Heart left ventricle (tissue), 16 donors: ENCODE data around the gene IGFBP2. TPM values are rescaled to one million over a fixed set of nuclear protein-coding genes. Genes with fewer than 3 reads are reported as not detected.

Source experiments
- ATAC-seq, 4 donors: fragments of 200-7000 bp; cut with Tn5 transposase; one replicate each; pipeline ENCODE4 v1.9.1; 2020 to 2022; ENCODE audit warnings: moderate library complexity in 4 of 4, mild to moderate bottlenecking in 3 of 4, moderate number of reproducible peaks in 1 of 4
- DNase-seq, 5 donors: peaks; one replicate each; pipeline ENCODE4 v3.0.0-alpha.2; 2020
- H3K27ac ChIP-seq, 12 donors: fragments of 200-600 bp; sonication (generic) in 4 of 12; one replicate each; pipeline versions ENCODE4 v1.5.0 to v1.8.0; 2016 to 2022; ENCODE audit warnings: mild to moderate bottlenecking in 2 of 12
- H3K27me3 ChIP-seq, 9 donors: fragments of 200-600 bp; sonication (generic) in 2 of 9; one replicate each; pipeline versions ENCODE4 v1.5.1 to v1.8.0; 2016 to 2022; ENCODE audit warnings: mild to moderate bottlenecking in 3 of 9
- H3K36me3 ChIP-seq, 9 donors: fragments of 200-600 bp; sonication (generic) in 2 of 9; one replicate each; pipeline versions ENCODE4 v1.5.0 to v1.8.0; 2018 to 2022; ENCODE audit warnings: mild to moderate bottlenecking in 2 of 9
- H3K4me1 ChIP-seq, 12 donors: fragments of 200-600 bp; sonication (generic) in 4 of 12; one replicate each; pipeline versions ENCODE4 v1.5.0 to v1.8.0; 2016 to 2022; ENCODE audit warnings: mild to moderate bottlenecking in 3 of 12
- H3K4me3 ChIP-seq, 12 donors: fragments of 200-600 bp; sonication (generic) in 4 of 12; one replicate each; pipeline versions ENCODE4 v1.5.0 to v1.8.0; 2017 to 2022; ENCODE audit warnings: mild to moderate bottlenecking in 9 of 12, moderate library complexity in 4 of 12
- H3K9me3 ChIP-seq, 12 donors: fragments of 200-600 bp; sonication (generic) in 4 of 12; one replicate each; pipeline versions ENCODE4 v1.5.0 to v1.8.0; 2016 to 2022; ENCODE audit warnings: mild to moderate bottlenecking in 1 of 12
- POLR2A ChIP-seq, 2 donors: fragments of 450-650 bp; IDR thresholded peaks; one replicate each; pipeline ENCODE4 v1.6.1; 2017; ENCODE audit warnings: antibody characterized with exemption in 2 of 2, mild to moderate bottlenecking in 2 of 2, moderate library complexity in 2 of 2
- WGBS, 4 donors: extraction: QIAGEN DNeasy Blood & Tissue Kit in 2 of 4; methylation state at CpG; one replicate each; pipeline versions ENCODE4 v1.1.5 to v1.1.7; 2013 to 2018; 5-methylcytosine and 5-hydroxymethylcytosine counted together
- intact Hi-C, 10 donors: fragments of 100-400 bp; cut with DNase I; formaldehyde crosslinking; loops; one replicate each; pipeline versions ENCODE4 v1.11.1 to v1.14.2; 2022
- polyA plus RNA-seq, 2 donors: library from polyadenylated mRNA; stranded (reverse); fragments of 200-250 nt; gene quantifications; one replicate each; pipeline ENCODE4 v1.2.3, GENCODE V29; 2013
- total RNA-seq, 9 donors: library from RNA; depleted of rRNA in 2 of 9; stranded (reverse); fragments of >200 nt in 2 of 9; fragmentation: NEBNext Ultra II Directional in 3 of 9; extraction: Animal tissue kit (Norgen Biotek cat#: 25700) in 3 of 9; gene quantifications; one replicate each; pipeline versions ENCODE4 v1.1.0 to v1.2.4, GENCODE V29; 2016 to 2023
- TF ChIP-seq, protein P1 (sequence below), 12 donors: fragments of 200-600 bp; sonication (generic) in 4 of 12; IDR thresholded peaks; one replicate each; pipeline versions ENCODE4 v1.5.0 to v1.8.0; 2018 to 2022; ENCODE audit warnings: antibody characterized with exemption in 12 of 12, mild to moderate bottlenecking in 5 of 12
- donor health status: ischemic (EF 13 %, LVEDD 7.1; RV severe dilation, severe dysfunction).
- donor health status: healthy with polysubstance abuse.
- donor health status: DM: no; HTN: yes; CAD: no.
- donor health status: DM: no; HTN: no; CAD: no.
- donor health status: ischemic (EF 25% LVEDD 6.9; RV normal size, moderate dysfunction).
- donor health status: ischemic (EF 25% LVEDD 5.7; RV mildly dilated, moderate dysfunction).
- donor health status: healthy.
- donor health status: DM: yes; HTN: yes; CAD: no.
- donor health status: ischemic (EF 35%, LVEDD 5.7; RV mildly dilated, moderate dysfunction).
- donor health status: nonischemic (EF 11% LVEDD 7.7; RV severe dilation, severe dysfunction).
- donor health status: DM: yes; HTN: yes; CAD: no.
- donor health status: PGD.
- donor health status: ischemic (EF 29% LVEDD 5.4; RV normal size, mild dysfunction).
- donor health status: nonischemic (EF 23%, LVEDD 6.1; RV moderate dilation, normal function).

Gene IGFBP2
- total and polyA plus RNA-seq, 11 donors = 57.2 to 326 (median 113) TPM

DNA sequence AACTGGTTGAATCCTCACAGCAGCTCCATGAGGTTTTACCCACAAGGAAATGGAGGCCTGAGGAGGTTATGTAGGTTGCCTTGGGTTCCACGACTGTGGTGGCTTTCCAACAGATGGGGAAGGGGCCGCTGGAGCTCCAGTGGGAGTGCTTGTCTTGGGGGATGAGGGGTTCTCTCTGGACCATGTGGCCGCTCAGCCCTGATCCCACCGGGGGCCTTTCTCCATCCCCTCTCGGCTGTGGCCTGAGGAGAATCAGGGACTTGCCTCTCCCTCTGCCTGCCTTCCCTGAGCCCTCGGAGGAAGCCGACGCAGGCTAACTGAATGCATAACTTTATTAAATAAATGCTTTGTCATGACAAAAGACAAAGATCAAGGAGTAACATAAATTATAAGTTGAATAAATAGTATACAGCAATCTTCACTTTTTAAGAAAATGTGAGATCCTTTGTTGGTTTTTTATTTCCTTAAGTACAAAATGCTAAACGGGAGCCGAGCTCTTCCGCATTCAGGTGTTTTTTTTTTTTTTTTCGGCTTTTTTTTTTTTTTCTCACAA, 38.6 kb downstream of the IGFBP2 start:
- peak overlapping the region in 1 of 12 donors; percentile 38 for H3K27ac ChIP-seq
- no peaks in the 10 kb centered on the region for H3K4me1 ChIP-seq
- intact Hi-C loops = no loop called here
- H3K36me3 ChIP-seq = peaks cover 0 to 33% (median 23%) of the 10 kb centered on the region in 9 donors
- H3K4me3 ChIP-seq = no peak overlapping the region
- H3K9me3 ChIP-seq = no peaks in the 10 kb centered on the region
- TF ChIP-seq POLR2A (IDR thresholded peaks at IDR 0.05) = no peak
- TF ChIP-seq, protein P1, sequence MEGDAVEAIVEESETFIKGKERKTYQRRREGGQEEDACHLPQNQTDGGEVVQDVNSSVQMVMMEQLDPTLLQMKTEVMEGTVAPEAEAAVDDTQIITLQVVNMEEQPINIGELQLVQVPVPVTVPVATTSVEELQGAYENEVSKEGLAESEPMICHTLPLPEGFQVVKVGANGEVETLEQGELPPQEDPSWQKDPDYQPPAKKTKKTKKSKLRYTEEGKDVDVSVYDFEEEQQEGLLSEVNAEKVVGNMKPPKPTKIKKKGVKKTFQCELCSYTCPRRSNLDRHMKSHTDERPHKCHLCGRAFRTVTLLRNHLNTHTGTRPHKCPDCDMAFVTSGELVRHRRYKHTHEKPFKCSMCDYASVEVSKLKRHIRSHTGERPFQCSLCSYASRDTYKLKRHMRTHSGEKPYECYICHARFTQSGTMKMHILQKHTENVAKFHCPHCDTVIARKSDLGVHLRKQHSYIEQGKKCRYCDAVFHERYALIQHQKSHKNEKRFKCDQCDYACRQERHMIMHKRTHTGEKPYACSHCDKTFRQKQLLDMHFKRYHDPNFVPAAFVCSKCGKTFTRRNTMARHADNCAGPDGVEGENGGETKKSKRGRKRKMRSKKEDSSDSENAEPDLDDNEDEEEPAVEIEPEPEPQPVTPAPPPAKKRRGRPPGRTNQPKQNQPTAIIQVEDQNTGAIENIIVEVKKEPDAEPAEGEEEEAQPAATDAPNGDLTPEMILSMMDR (IDR thresholded peaks at IDR 0.05) = no peak
- DNase-seq (peak in 1 of 5 donors; percentile 24), ATAC-seq (no peak)
- WGBS, 4 donors = 75 to 89% (median 80%) methylated on average over 12 of the region's 12 CpGs
- H3K27me3 ChIP-seq = no peaks in the 10 kb centered on the region

DNA sequence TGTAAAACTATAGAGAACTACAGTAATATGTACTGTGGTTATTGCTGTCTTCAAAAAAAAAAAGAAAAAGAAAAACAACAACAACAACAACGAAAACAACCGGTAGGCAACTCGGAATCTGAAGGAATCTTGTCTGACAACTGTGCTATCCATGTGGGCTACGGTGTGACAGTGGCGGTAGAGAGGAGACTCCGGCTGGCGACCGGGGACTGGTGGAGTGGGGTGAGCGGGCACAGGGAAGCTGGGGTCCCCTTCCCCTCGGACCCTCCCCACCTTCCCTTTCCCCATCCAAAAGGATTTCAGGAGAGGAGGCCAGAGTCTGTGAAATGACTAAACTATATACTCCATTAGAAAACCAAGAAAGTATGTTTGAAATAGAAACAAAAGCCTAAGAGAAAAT, 39.2 kb downstream of the IGFBP2 start:
- H3K9me3 ChIP-seq = no peaks in the 10 kb centered on the region
- H3K27me3 ChIP-seq = no peaks in the 10 kb centered on the region
- H3K4me3 ChIP-seq = no peak overlapping the region
- 82 to 92% (median 88%) methylated on average over 10 of the region's 10 CpGs for WGBS, 4 donors
- peaks cover 0 to 39% (median 29%) of the 10 kb centered on the region in 9 donors for H3K36me3 ChIP-seq
- no peak for ATAC-seq
- TF ChIP-seq, protein P1 (IDR thresholded peaks at IDR 0.05) = no peak
- no peak for TF ChIP-seq POLR2A (IDR thresholded peaks at IDR 0.05)
- intact Hi-C loops = no loop called here
- H3K27ac ChIP-seq = no peak overlapping the region
- DNase-seq = no peak
- H3K4me1 ChIP-seq = peaks cover 0 to 3% (median 0%) of the 10 kb centered on the region in 12 donors

DNA sequence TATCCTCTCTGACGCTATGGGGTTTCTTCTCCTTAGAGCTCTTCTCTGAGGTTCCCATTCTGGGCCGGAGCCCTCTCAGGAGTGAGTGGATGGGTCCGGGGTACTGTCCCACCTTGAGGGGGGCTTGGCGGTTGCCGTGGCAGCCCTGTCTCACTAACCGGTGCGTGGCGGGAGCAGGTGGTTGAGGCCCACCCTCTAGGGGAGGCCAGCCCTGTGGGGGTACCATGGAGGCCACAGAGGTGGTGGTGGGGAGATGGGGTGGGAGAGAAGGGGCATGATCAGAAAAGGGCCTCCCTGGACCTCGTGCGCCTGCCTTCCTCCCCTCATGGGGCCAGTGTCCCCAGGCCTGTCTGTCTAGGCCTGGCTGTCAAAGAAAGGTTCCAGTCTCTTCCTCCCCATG, 39.8 kb downstream of the IGFBP2 start:
- no peaks in the 10 kb centered on the region for H3K9me3 ChIP-seq
- intact Hi-C loops = no loop called here
- ATAC-seq (peak in 2 of 4 donors; percentile 7 to 10), DNase-seq (peak in 1 of 5 donors; percentile 17)
- no peaks in the 10 kb centered on the region for H3K27me3 ChIP-seq
- H3K36me3 ChIP-seq = peaks cover 0 to 44% (median 34%) of the 10 kb centered on the region in 9 donors
- no peak for TF ChIP-seq POLR2A (IDR thresholded peaks at IDR 0.05)
- TF ChIP-seq, protein P1 (IDR thresholded peaks at IDR 0.05) = no peak
- 90 to 93% (median 90%) methylated on average over 10 of the region's 10 CpGs for WGBS, 4 donors
- H3K4me3 ChIP-seq = no peak overlapping the region
- H3K27ac ChIP-seq = peak overlapping the region in 1 of 12 donors; percentile 36
- peaks cover 0 to 4% (median 0%) of the 10 kb centered on the region in 12 donors for H3K4me1 ChIP-seq

DNA sequence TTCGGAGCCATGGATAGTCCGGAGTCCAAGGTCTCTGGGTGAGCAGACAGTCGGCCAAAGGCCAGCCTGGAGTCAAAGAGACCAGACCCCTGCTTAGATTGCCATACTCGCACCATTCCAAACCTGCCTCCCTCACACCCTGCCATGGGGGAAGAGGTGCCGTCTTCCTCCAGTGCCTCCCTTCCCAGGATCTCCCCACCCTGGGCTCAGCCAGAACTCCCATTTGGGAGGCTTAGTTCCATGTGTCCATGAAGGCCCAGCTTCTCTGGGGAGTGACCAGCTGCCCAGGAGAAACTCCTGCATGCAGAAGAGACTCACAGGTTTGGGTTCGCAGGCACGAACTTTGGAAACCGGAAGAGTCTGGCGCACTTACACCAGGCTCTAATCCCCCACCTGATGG, 40.4 kb downstream of the IGFBP2 start:
- Histone ChIP-seq H3K4me3 (no peak overlapping the region), H3K27me3 (no peaks in the 10 kb centered on the region), H3K4me1 (peaks cover 0 to 10% (median under 1%) of the 10 kb centered on the region in 12 donors), H3K27ac (peak overlapping the region in 1 of 12 donors; percentile 36), H3K36me3 (peaks cover 0 to 50% (median 39%) of the 10 kb centered on the region in 9 donors), H3K9me3 (no peaks in the 10 kb centered on the region)
- TF ChIP-seq, protein P1 (IDR thresholded peaks at IDR 0.05) = no peak
- TF ChIP-seq POLR2A (IDR thresholded peaks at IDR 0.05) = no peak
- intact Hi-C loops = no loop called here
- peak in 1 of 5 donors; percentile 11 for DNase-seq
- 89 to 94% (median 92%) methylated on average over 9 of the region's 9 CpGs for WGBS, 4 donors
- ATAC-seq = no peak
